Right renal pelvis (tissue), 4 donors: ENCODE results near the gene FAM83B. TPM values are rescaled to one million over a fixed set of nuclear protein-coding genes. Genes with fewer than 3 reads are reported as not detected.
"Not testable (repeated sequence)": the region's sequence is repeated elsewhere in the genome, so short reads cannot be mapped to it uniquely, and the experiment has no call there.

Source experiments
- DNase-seq, 4 donors: peaks; one replicate each; pipeline ENCODE4 v3.0.0-alpha.2; 2013; ENCODE audit warnings: low read depth in 4 of 4, low spot score in 3 of 4, missing footprints in 1 of 4
- polyA plus RNA-seq, 4 donors: library from polyadenylated mRNA; unstranded; fragments of 120-200 nt; gene quantifications; one replicate each; pipeline ENCODE4 v1.2.1, GENCODE V29; 2013; ENCODE audit not compliant: insufficient read length in 4 of 4

Gene FAM83B
- polyA plus RNA-seq, 4 donors: 7.6 to 11.5 (median 10.1) TPM

- DNase-seq: no peak
Observed at GRCh38 chr6:54856129-54856528, 9.6 kb downstream of the FAM83B start.

DNA sequence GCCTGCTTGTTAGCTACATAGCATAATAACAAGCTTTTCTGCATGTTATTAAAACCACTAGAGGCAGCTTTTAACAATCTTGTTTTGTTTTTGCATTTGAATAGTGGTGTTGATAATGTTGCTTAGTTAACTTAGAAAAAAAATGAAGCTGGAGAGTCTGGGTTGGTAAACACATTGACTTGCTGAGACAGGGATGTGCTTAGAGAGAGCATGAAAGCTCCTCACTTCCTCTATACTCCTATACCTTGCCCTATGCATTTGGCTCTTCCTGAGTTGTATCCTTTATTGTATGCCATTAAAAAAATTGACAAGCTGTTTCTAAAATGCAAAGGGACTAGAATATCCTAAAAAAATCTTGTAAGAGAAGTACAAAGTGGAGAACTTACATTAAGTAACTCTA is 13.6 kb downstream of the FAM83B start:
- DNase-seq: no peak

DNA sequence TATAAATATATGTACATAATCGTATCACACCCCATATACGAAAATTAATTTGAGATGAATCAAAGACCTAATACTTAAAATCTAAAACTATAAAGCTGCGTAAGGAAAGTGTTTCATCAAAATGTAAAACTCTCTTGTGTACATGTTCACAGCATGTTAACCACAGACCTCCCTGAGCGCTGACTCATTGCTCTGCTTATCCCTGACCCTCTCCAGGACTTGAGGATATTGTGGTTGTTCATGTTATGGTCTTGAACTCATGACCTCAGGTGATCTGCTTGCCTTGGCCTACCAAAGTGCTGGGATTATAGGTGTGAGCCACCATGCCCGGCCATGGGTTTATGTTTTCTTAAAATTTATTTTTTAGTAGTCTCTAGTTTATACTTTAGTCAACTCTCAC is 14.2 kb downstream of the FAM83B start:
- no peak for DNase-seq

GRCh38 chr6:54861905-54862616 is 15.5 kb downstream of the FAM83B start:
- DNase-seq: no peak

GRCh38 chr6:54864272-54864671 is 17.7 kb downstream of the FAM83B start:
- no peak for DNase-seq

GRCh38 chr6:54865091-54865631 is 18.6 kb downstream of the FAM83B start:
- DNase-seq: no peak

GRCh38 chr6:54868556-54868955 is 22.0 kb downstream of the FAM83B start:
- no peak for DNase-seq

GRCh38 chr6:54873599-54873998 is 27.0 kb downstream of the FAM83B start:
- no peak for DNase-seq

- no peak for DNase-seq
Observed at GRCh38 chr6:54874349-54875048, 27.9 kb downstream of the FAM83B start.

DNA sequence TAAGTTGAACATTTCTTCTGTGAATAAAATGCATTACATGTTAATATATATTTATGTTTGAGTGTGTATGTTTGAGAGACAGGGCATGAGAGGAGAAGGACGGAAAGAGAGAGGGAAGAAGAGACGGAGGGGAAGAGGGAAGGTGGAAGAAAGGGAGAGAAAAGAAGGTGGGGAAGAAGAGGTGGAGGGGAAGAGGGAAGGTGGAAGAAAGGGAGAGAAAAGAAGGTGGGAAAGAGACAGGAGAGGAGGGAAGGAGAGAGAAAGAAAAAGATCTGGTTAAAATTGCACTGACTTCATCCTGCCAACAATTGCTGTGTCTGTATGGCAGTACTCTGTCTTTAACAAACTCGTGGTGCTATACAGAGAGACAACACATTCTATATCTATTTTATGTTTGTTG is 29.0 kb downstream of the FAM83B start:
- no peak for DNase-seq

DNA sequence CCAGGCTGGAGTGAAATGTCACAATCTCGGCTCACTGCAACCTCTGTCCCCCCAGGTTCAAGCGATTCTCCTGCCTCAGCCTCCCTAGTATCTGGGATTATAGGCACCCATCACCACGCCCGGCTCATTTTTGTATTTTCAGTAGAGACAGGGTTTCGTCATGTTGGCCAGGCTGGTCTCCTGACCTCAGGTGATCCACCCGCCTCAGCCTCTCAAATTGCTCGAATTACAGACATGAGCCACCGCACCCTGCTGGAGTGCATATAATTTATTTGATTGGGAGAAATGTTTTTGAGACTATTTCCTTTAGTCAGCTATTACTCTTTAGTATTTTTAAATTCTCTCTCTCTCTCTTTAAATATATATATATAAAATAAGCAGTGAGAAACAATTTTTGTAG is 29.8 kb downstream of the FAM83B start:
- DNase-seq: no peak

DNA sequence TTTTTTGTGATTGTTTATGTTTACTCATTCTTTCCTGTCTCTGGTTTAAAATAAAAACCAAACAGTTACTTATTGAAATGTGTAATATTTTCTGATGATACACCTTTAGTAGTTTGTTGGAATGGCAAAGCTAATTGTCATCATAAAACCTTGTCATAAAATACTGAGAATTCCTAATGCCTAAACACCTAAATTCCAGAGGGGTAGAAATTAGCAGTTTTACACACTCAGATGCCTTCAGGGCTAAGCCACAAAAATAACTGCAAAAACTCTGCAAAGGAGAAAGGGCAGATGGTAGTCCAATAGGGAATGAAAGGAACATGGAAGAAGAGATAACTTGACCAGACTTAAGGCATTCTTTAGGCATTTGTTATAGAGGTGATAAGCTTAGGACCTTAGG is 30.3 kb downstream of the FAM83B start:
- DNase-seq: no peak

DNA sequence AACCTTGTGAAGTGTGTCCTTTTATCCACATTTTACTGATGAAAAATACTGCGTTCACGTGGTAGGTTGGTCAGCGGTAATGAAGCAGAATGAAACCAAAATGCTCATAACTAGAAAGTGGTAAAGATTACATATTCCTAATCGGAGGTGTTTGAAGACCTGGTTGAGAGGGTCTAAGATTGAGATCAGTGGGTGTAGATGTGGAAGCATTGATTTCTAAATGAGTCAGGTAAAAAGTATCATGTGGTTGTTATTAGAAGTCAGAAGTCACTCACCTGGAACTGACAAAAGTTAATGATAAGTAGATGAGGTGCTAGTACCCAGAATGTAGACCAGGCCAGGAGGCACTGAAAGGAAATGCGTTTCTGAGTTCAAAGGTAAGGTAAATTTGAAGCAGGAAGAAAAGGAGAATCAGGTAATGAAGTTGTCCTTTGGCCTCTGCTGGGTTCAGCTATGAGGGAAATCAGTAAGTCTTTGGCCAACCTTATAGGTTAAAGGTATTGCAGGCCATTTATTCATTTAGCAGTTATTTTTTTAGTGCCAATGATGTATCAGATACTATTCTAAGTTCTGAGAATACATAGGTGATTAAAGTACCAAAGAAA is 31.2 kb downstream of the FAM83B start:
- DNase-seq: no peak

GRCh38 chr6:54878718-54879117 is 32.1 kb downstream of the FAM83B start:
- DNase-seq: no peak

DNA sequence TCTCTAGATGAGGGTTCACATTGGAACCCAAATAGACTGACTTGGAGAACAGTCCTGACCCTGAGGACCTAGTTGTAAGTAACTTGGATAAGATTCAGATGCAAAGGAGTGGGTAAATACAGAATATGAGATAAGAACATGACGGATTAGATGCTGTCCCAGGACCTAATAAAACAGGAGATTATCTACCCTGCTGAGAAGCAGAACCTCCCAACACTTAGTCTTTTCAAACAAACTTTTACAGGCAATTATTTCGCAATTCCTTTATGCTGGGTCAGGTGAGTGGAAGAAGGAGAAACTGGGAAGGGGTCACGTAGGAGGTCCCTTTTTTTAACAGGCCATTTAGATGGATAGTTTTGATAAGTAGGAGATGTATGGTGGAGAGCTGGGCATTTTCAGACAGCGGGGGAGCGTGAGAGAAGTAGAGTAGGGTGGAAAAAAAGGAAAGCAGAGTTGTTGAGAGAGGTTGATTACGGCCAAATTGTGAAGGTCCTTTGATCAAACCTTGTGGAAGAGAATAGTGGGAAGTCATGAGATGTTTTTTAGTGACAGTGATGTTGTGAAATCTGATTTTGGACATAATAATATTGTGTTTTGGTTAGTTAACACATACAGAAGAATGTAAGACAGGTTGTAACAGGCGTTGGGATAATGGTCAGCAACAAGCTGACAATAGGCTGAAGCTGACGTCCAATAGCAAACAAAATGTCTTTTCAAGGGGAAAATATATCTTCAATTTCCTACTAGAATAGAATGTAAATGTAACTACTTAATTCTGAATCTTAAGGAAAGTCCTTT is 32.8 kb downstream of the FAM83B start:
- no peak for DNase-seq

GRCh38 chr6:54881067-54881730 is 34.6 kb downstream of the FAM83B start:
- DNase-seq: no peak

DNA sequence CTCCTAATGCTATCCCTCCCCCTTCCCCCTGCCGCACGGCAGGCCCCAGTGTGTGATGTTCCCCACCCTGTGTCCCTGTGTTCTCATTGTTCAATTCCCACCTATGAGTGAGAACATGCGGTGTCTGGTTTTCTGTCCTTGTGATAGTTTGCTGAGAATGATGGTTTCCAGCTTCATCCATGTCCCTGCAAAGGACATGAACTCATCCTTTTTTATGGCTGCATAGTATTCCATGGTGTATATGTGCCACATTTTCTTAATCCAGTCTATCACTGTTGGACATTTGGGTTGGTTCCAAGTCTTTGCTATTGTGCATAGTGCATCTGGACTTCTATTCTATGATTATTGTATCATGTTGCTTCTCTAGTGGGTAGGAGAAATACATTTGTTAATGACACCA is 35.3 kb downstream of the FAM83B start:
- DNase-seq: not testable (repeated sequence)

DNA sequence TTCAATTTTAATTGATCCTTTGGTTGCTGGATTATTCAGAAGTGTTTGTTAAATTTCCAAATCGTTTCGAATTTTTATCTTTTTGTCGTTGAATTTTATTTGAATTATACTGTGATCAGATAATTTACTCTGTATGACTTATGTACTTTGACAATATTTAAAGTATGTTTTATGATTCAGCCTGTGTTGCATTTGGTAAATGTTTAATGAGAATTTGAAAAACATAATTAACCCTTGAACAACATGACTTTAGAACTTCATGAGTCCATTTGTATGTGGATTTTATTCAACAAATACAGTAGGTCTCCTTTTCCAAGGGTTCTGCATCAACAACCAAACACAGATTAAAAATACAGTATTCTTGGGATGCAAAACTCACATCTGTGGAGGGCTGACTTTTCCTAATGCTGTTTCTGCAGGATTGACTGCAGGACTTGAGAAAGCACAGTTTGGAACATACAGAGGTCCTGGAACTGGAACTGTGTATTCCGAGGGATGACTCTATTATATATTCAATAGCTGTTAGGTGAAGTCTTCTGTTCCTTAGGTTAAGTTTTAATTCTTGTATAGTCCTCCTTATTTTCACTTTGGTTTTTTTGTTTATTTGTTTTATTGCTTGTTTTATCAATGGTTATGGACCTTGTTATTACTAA is 40.5 kb downstream of the FAM83B start:
- no peak for DNase-seq

- no peak for DNase-seq
Observed at GRCh38 chr6:54891536-54891935, 45.0 kb downstream of the FAM83B start.

DNA sequence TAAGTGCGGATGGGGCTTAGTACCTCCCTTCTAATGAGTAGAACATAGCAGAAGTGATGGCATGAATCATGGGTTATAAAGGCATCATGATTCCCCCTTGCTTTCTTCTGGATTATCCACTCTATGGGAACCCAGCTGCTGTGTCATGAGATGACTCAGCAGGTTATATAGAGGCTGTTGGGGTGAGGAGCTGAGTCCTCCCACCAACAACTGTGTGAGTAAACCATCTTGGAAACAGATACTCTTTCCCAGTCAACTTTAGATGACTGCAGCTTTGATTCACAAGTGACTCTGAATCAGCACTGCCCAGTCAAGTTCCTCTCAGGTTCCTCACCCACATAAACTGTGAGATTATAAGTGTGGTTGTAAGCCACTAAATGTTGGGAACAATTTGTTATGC is 46.3 kb downstream of the FAM83B start:
- no peak for DNase-seq
